OCI-LY1 (cell line): ENCODE data around the gene IGSF1.

Experiments used
- H2AFZ ChIP-seq: fragments of 200-600 bp; sonication (generic), shearing (Covaris generic); 2 replicates; pipeline ENCODE4 v1.6.0; 2014; ENCODE audit warnings: antibody characterized with exemption, mild to moderate bottlenecking, low read length
- H3F3A ChIP-seq: fragments of 200-600 bp; sonication (generic), shearing (Covaris generic); 2 replicates; pipeline ENCODE4 v1.6.0; 2014; ENCODE audit warnings: mild to moderate bottlenecking, antibody characterized with exemption, low read length, moderate library complexity; ENCODE audit not compliant: insufficient read depth
- H3K27ac ChIP-seq: fragments of 200-600 bp; sonication (generic); 2 replicates; pipeline ENCODE4 v1.5.1; 2014; ENCODE audit warnings: low read length, mixed run types, mild to moderate bottlenecking, low read depth; ENCODE audit not compliant: poor library complexity, severe bottlenecking
- H3K27me3 ChIP-seq: fragments of 200-600 bp; sonication (generic); 2 replicates; pipeline ENCODE4 v1.6.0; 2014; ENCODE audit warnings: antibody characterized with exemption, mild to moderate bottlenecking, low read length, moderate library complexity; ENCODE audit not compliant: insufficient read depth
- H3K36me3 ChIP-seq: fragments of 200-600 bp; sonication (generic); 2 replicates; pipeline ENCODE4 v1.6.1; 2014; ENCODE audit warnings: mild to moderate bottlenecking, antibody characterized with exemption, low read length, moderate library complexity, mixed read lengths; ENCODE audit not compliant: insufficient read depth
- H3K4me1 ChIP-seq: fragments of 200-600 bp; sonication (generic); 2 replicates; pipeline ENCODE4 v1.5.1; 2014; ENCODE audit warnings: mild to moderate bottlenecking, low read length, moderate library complexity; ENCODE audit not compliant: insufficient read depth, severe bottlenecking
- H3K4me2 ChIP-seq: fragments of 200-600 bp; sonication (generic), shearing (Covaris generic); 2 replicates; pipeline ENCODE4 v1.6.1; 2014; ENCODE audit warnings: low read length
- H3K4me3 ChIP-seq: fragments of 200-600 bp; sonication (generic); 2 replicates; pipeline ENCODE4 v1.5.1; 2014; ENCODE audit warnings: low read length, low read depth, mild to moderate bottlenecking, mixed read lengths; ENCODE audit not compliant: poor library complexity, severe bottlenecking
- H3K79me2 ChIP-seq: fragments of 200-600 bp; shearing (Covaris generic); 2 replicates; pipeline ENCODE4 v1.6.1; 2016; ENCODE audit warnings: mixed run types, low read length, mixed read lengths; ENCODE audit not compliant: insufficient read depth
- H3K9ac ChIP-seq: fragments of 200-600 bp; sonication (generic), shearing (Covaris generic); 2 replicates; pipeline ENCODE4 v1.6.1; 2014; ENCODE audit warnings: mild to moderate bottlenecking, low read length, mixed read lengths
- H3K9me2 ChIP-seq: fragments of 200-600 bp; sonication (generic), shearing (Covaris generic); 2 replicates; pipeline ENCODE4 v1.6.1; 2014; ENCODE audit warnings: low read depth, mild to moderate bottlenecking, low read length, mixed read lengths
- H3K9me3 ChIP-seq: fragments of 200-600 bp; shearing (Covaris generic); 2 replicates; pipeline ENCODE4 v1.6.1; 2014; ENCODE audit warnings: low read length, mixed read lengths
- H4K20me1 ChIP-seq: fragments of 200-600 bp; sonication (generic), shearing (Covaris generic); 2 replicates; pipeline ENCODE4 v1.6.0; 2016; ENCODE audit warnings: mild to moderate bottlenecking, low read length; ENCODE audit not compliant: insufficient read depth
- EZH2 ChIP-seq: fragments of 200-600 bp; sonication (generic), shearing (Covaris generic); IDR thresholded peaks from 2 replicates; pipeline ENCODE4 v1.8.0; 2017; ENCODE audit warnings: borderline replicate concordance, mixed run types, mild to moderate bottlenecking, antibody characterized with exemption, low read length, moderate library complexity, mixed read lengths
- TF ChIP-seq, protein P1 (sequence below): fragments of 200-600 bp; sonication (generic), shearing (Covaris generic); IDR thresholded peaks from 2 replicates; pipeline ENCODE4 v1.5.1; 2017; ENCODE audit warnings: mild to moderate bottlenecking, antibody characterized with exemption, low read length, moderate library complexity, mixed read lengths

IGSF1 gene

GRCh38 chrX:131288188-131288587 lies 918 bp downstream of the IGSF1 start:
- H3K9me3 ChIP-seq: no peaks in the 10 kb centered on the region
- H3K27ac ChIP-seq: no peak overlapping the region
- H2AFZ ChIP-seq: no peak overlapping the region
- H3K4me2 ChIP-seq: no peak overlapping the region
- H3K9me2 ChIP-seq: no peaks in the 10 kb centered on the region
- H3K9ac ChIP-seq: no peak overlapping the region
- H3K4me1 ChIP-seq: no peaks in the 10 kb centered on the region
- H4K20me1 ChIP-seq: no peaks in the 10 kb centered on the region
- no peaks in the 10 kb centered on the region for H3K27me3 ChIP-seq
- no peaks in the 10 kb centered on the region for H3F3A ChIP-seq
- no peaks in the 10 kb centered on the region for H3K79me2 ChIP-seq
- no peaks in the 10 kb centered on the region for H3K36me3 ChIP-seq
- TF ChIP-seq, protein P1, sequence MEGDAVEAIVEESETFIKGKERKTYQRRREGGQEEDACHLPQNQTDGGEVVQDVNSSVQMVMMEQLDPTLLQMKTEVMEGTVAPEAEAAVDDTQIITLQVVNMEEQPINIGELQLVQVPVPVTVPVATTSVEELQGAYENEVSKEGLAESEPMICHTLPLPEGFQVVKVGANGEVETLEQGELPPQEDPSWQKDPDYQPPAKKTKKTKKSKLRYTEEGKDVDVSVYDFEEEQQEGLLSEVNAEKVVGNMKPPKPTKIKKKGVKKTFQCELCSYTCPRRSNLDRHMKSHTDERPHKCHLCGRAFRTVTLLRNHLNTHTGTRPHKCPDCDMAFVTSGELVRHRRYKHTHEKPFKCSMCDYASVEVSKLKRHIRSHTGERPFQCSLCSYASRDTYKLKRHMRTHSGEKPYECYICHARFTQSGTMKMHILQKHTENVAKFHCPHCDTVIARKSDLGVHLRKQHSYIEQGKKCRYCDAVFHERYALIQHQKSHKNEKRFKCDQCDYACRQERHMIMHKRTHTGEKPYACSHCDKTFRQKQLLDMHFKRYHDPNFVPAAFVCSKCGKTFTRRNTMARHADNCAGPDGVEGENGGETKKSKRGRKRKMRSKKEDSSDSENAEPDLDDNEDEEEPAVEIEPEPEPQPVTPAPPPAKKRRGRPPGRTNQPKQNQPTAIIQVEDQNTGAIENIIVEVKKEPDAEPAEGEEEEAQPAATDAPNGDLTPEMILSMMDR: no peak
- no peak for TF ChIP-seq EZH2
- no peak overlapping the region for H3K4me3 ChIP-seq

- Histone ChIP-seq H3K4me1 (no peaks in the 10 kb centered on the region), H3K4me3 (no peak overlapping the region), H3F3A (no peaks in the 10 kb centered on the region), H4K20me1 (no peaks in the 10 kb centered on the region), H3K79me2 (no peaks in the 10 kb centered on the region), H3K9me3 (no peaks in the 10 kb centered on the region), H3K4me2 (no peak overlapping the region), H3K9ac (no peak overlapping the region), H3K9me2 (no peaks in the 10 kb centered on the region), H3K27me3 (no peaks in the 10 kb centered on the region), H3K36me3 (no peaks in the 10 kb centered on the region), H3K27ac (no peak overlapping the region), H2AFZ (no peak overlapping the region)
- TF ChIP-seq, protein P1: no peak
- TF ChIP-seq EZH2: no peak
Observed at GRCh38 chrX:131287560-131288179, 1.4 kb downstream of the IGSF1 start.

DNA sequence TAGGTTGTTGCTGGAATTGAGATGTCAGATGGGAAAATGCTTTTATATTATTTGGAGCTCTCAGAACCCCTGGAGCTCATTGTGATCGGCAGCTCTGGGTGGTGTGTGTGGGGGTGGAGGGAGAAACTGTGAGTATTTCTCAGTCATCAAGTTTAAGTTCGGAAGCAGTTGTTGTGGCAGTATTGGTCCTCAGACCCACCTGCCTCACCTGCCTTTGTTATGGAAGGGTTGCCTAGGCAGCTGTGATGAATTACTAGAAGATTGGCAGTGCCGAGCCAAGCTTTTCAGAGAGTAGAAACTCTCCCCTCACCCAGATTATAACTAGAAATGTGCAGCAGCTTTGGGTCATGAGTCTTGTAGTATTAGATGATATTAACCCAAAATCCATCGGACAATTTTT lies 9.5 kb downstream of the IGSF1 start:
- no peaks in the 10 kb centered on the region for H3K9me2 ChIP-seq
- no peak overlapping the region for H3K9ac ChIP-seq
- H3K27ac ChIP-seq: no peak overlapping the region
- H4K20me1 ChIP-seq: no peaks in the 10 kb centered on the region
- H3K4me3 ChIP-seq: no peak overlapping the region
- no peaks in the 10 kb centered on the region for H3K9me3 ChIP-seq
- no peaks in the 10 kb centered on the region for H3K27me3 ChIP-seq
- no peak for TF ChIP-seq EZH2
- TF ChIP-seq, protein P1: no peak
- H3K36me3 ChIP-seq: no peaks in the 10 kb centered on the region
- H3K79me2 ChIP-seq: no peaks in the 10 kb centered on the region
- no peaks in the 10 kb centered on the region for H3F3A ChIP-seq
- H3K4me2 ChIP-seq: no peak overlapping the region
- H2AFZ ChIP-seq: no peak overlapping the region
- H3K4me1 ChIP-seq: no peaks in the 10 kb centered on the region
